RWPE2 (cell line): ENCODE results near the gene KCNMA1.
"Not testable (repeated sequence)": the region's sequence is repeated elsewhere in the genome, so short reads cannot be mapped to it uniquely, and the experiment has no call there.

Source experiments
- ATAC-seq: fragments of 200-7000 bp; cut with Tn5 transposase; 3 replicates; pipeline ENCODE4 v1.9.1; 2021; ENCODE audit warnings: low read depth
- DNase-seq: peaks from one replicate; pipeline ENCODE4 v3.0.0-alpha.2; 2020; ENCODE audit warnings: low spot score
- H3K27ac ChIP-seq: fragments of 450-650 bp; 2 replicates; pipeline ENCODE4 v1.5.1; 2017; ENCODE audit warnings: mild to moderate bottlenecking; ENCODE audit not compliant: poor library complexity, severe bottlenecking
- H3K27me3 ChIP-seq: fragments of 250-450 bp; sonication (Bioruptor Pico); 2 replicates; pipeline ENCODE4 v1.5.1; 2021; ENCODE audit warnings: mild to moderate bottlenecking, moderate library complexity; ENCODE audit not compliant: insufficient read depth, poor library complexity, severe bottlenecking
- H3K36me3 ChIP-seq: fragments of 250-450 bp; sonication (Bioruptor Pico); 2 replicates; pipeline ENCODE4 v1.5.1; 2020; ENCODE audit warnings: low read depth, mild to moderate bottlenecking, moderate library complexity
- H3K4me1 ChIP-seq: fragments of 250-450 bp; sonication (Bioruptor Pico); 2 replicates; pipeline ENCODE4 v1.5.1; 2021; ENCODE audit warnings: mild to moderate bottlenecking, moderate library complexity; ENCODE audit not compliant: insufficient read depth, poor library complexity, severe bottlenecking
- H3K4me3 ChIP-seq: fragments of 250-450 bp; sonication (Bioruptor Pico); 2 replicates; pipeline ENCODE4 v1.5.1; 2021; ENCODE audit warnings: mild to moderate bottlenecking, moderate library complexity; ENCODE audit not compliant: severe bottlenecking
- H3K9me3 ChIP-seq: fragments of 250-450 bp; sonication (Bioruptor Pico); 2 replicates; pipeline ENCODE4 v1.5.1; 2021; ENCODE audit warnings: mild to moderate bottlenecking, moderate library complexity; ENCODE audit not compliant: severe bottlenecking
- CTCF ChIP-seq: fragments of 450-650 bp; IDR thresholded peaks from one replicate; pipeline ENCODE4 v1.5.1; 2017; ENCODE audit warnings: mild to moderate bottlenecking, moderate library complexity; ENCODE audit not compliant: poor library complexity, severe bottlenecking

KCNMA1 gene

DNA sequence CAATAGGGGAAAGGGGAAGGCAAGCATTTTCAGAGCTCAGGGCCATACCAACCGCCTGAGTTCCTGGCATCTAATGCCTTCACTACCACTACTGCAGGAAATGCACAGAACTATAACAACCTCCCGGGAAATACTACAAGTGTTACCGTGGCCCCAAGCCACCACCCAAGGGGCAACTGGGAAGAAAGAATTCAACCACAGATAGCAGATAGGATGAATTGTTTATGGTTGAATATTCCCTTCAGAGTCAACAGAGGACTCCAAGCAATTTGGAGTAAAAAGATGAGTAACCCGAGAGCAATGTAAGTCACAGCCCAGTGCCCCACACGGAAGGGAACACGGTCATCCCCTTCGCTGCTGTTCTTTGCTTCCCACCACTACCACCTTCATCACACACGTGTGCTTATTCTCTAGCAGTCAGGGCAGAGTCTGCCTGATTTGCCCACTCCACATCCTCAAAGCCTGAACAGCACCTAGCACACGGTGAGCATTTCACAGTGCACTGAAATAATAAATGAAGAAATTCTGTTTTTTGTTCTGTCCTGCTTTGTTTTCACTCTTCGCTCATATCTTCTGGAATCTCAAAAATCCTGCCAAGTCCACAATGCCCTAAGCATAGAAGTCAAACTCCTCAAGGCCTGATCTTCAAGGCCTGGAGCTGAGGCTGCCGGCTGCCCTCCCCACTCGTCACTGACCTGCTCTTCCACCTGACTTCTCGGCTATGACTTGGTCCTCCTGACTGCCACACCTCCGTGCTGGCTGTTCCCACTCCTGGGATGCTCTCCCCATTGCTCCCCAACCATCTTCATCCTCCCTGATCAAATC, 221.1 kb downstream of the KCNMA1 start:
- Histone ChIP-seq H3K4me1 (peaks cover 26% of the 10 kb centered on the region), H3K9me3 (no peaks in the 10 kb centered on the region), H3K27ac (peak overlapping the region; percentile 79), H3K36me3 (no peaks in the 10 kb centered on the region), H3K27me3 (no peaks in the 10 kb centered on the region), H3K4me3 (no peak overlapping the region)
- ATAC-seq (peak; percentile 61), DNase-seq (no peak)
- no peak for TF ChIP-seq CTCF

DNA sequence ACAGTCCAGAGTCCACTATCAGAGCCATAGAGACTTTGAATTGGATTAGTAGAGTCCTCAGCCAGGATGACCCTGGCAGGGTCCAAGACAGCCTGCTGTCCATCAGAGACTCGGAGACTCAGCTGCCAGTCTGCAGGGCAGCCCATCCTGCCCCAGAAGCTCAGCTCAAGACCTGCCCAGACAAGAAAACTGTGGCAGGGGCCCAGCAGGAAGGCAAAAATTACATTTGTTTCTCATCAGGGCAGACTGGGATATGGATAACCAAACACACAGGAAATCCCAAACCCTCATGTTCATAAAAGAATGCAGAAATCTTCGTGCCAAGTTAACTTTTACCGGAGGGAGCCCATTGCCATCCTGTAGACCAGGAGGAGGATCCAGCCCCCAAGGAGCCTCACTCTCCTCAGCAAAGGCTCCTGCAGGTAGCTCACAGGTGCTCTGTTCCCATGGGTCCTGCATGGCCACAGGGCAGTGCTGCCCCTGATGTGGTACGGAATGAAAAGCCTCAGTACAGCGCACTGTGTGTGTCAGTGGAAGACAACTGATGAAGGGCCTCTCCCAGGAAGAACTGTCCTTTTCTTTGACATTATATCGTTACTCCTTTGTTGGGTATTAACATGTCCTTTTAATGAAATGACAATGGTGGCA, 222.2 kb downstream of the KCNMA1 start:
- no peak for TF ChIP-seq CTCF
- H3K4me1 ChIP-seq: peaks cover 26% of the 10 kb centered on the region

GRCh38 chr10:77413231-77413630, 224.4 kb downstream of the KCNMA1 start:
- no peak for ATAC-seq

More for the DNA sequence above, 222.2 kb downstream of the KCNMA1 start:
- Histone ChIP-seq H3K4me3 (no peak overlapping the region), H3K9me3 (no peaks in the 10 kb centered on the region), H3K36me3 (no peaks in the 10 kb centered on the region), H3K27me3 (no peaks in the 10 kb centered on the region), H3K27ac (peak overlapping the region; percentile 79)
- DNase-seq (no peak), ATAC-seq (peak; percentile 70)

GRCh38 chr10:77412573-77413133, 225.0 kb downstream of the KCNMA1 start:
- not testable (repeated sequence) for H3K4me3 ChIP-seq, H3K36me3 ChIP-seq, ATAC-seq, H3K27ac ChIP-seq, H3K9me3 ChIP-seq, DNase-seq, H3K27me3 ChIP-seq
- peaks cover 26% of the 10 kb centered on the region for H3K4me1 ChIP-seq

More at GRCh38 chr10:77413231-77413630, 224.4 kb downstream of the KCNMA1 start:
- no peak for TF ChIP-seq CTCF
- no peak for DNase-seq
- Histone ChIP-seq H3K4me1 (peaks cover 26% of the 10 kb centered on the region), H3K27ac (no peak overlapping the region), H3K27me3 (no peaks in the 10 kb centered on the region), H3K4me3 (no peak overlapping the region), H3K36me3 (no peaks in the 10 kb centered on the region), H3K9me3 (no peaks in the 10 kb centered on the region)

- ATAC-seq (no peak), DNase-seq (no peak)
- Histone ChIP-seq H3K9me3 (no peaks in the 10 kb centered on the region), H3K36me3 (no peaks in the 10 kb centered on the region), H3K4me3 (no peak overlapping the region), H3K27me3 (no peaks in the 10 kb centered on the region), H3K4me1 (peaks cover 21% of the 10 kb centered on the region), H3K27ac (no peak overlapping the region)
- no peak for TF ChIP-seq CTCF
These were observed 225.8 kb downstream of the KCNMA1 start for GRCh38 chr10:77411805-77412204.
